HepG2 (cell line): ENCODE data around the gene HSP90AB1. TPM values are rescaled to one million over a fixed set of nuclear protein-coding genes. Genes with fewer than 3 reads are reported as not detected.
A peak's percentile ranks its signal among the peaks of the same experiment; 100 is the strongest.

ENCODE experiments used
- AGO2 ChIP-seq: fragments of 200-400 bp; formaldehyde crosslinking; optimal IDR thresholded peaks from 2 replicates; pipeline ENCODE3; 2017; ENCODE audit warnings: mild to moderate bottlenecking, low read depth, low read length, moderate library complexity
- CENPT ChIP-seq: sonication (generic); formaldehyde crosslinking; IDR thresholded peaks from 2 replicates; pipeline ENCODE4 v1.8.0; 2022; ENCODE audit warnings: low read depth, mild to moderate bottlenecking, moderate library complexity, missing genetic modification reagents
- CHD4 ChIP-seq: fragments of 200-600 bp; sonication (generic); IDR thresholded peaks from 2 replicates; pipeline ENCODE4 v1.7.0; 2017; ENCODE audit warnings: mild to moderate bottlenecking, low read length, borderline replicate concordance
- GTF3A ChIP-seq: sonication (generic); formaldehyde crosslinking; conservative IDR thresholded peaks from 2 replicates; pipeline ENCODE4 v1.4.0; 2020; ENCODE audit warnings: mild to moderate bottlenecking, missing genetic modification reagents
- HCFC1 ChIP-seq: fragments of 150-350 bp; IDR thresholded peaks from 2 replicates; pipeline ENCODE4 v1.6.1; 2014; ENCODE audit warnings: low read depth, low read length
- HES4 ChIP-seq: sonication (generic); formaldehyde crosslinking; IDR thresholded peaks from 2 replicates; pipeline ENCODE4 v1.9.0; 2021; ENCODE audit warnings: mild to moderate bottlenecking, missing genetic modification reagents, borderline replicate concordance
- SIN3A ChIP-seq: IDR thresholded peaks from 2 replicates; pipeline ENCODE4 v1.6.1; 2011; ENCODE audit warnings: low read depth, mild to moderate bottlenecking, control low read depth, low read length, borderline replicate concordance
- SIN3B ChIP-seq: fragments of 150-350 bp; IDR thresholded peaks from 2 replicates; pipeline ENCODE4 v1.6.1; 2014; ENCODE audit warnings: low read length
- TAF15 ChIP-seq: fragments of 200-400 bp; formaldehyde crosslinking; IDR thresholded peaks from one replicate; pipeline ENCODE4 v1.6.1; 2018; ENCODE audit warnings: mild to moderate bottlenecking, low read depth, low read length; ENCODE audit not compliant: poor library complexity, severe bottlenecking
- TARDBP ChIP-seq: sonication (generic); formaldehyde crosslinking; IDR thresholded peaks from 2 replicates; pipeline ENCODE4 v1.8.0; 2022; ENCODE audit warnings: mild to moderate bottlenecking, missing genetic modification reagents
- TBP ChIP-seq: sonication (generic); formaldehyde crosslinking; IDR thresholded peaks from 2 replicates; pipeline ENCODE4 v1.5.0; 2020; ENCODE audit warnings: missing genetic modification reagents
- TOE1 ChIP-seq: sonication (generic); formaldehyde crosslinking; IDR thresholded peaks from 2 replicates; pipeline ENCODE4 v1.4.0; 2020; ENCODE audit warnings: mild to moderate bottlenecking, missing genetic modification reagents
- ZFP1 ChIP-seq: IDR thresholded peaks from 2 replicates; pipeline ENCODE4 v1.6.1; 2016
- ZNF180 ChIP-seq: sonication (generic); formaldehyde crosslinking; IDR thresholded peaks from 2 replicates; pipeline ENCODE4 v1.4.0; 2020; ENCODE audit warnings: low read depth, missing genetic modification reagents, borderline replicate concordance
- ZNF20 ChIP-seq: sonication (generic); formaldehyde crosslinking; IDR thresholded peaks from 2 replicates; pipeline ENCODE4 v1.4.0; 2020; ENCODE audit warnings: mild to moderate bottlenecking, moderate library complexity, missing genetic modification reagents
- ZNF235 ChIP-seq: sonication (generic); formaldehyde crosslinking; IDR thresholded peaks from 2 replicates; pipeline ENCODE4 v1.8.1; 2023; ENCODE audit warnings: mild to moderate bottlenecking, missing genetic modification reagents, borderline replicate concordance
- ZNF256 ChIP-seq: sonication (generic); formaldehyde crosslinking; conservative IDR thresholded peaks from 2 replicates; pipeline ENCODE4 v1.4.0; 2020; ENCODE audit warnings: missing genetic modification reagents
- ZNF335 ChIP-seq: sonication (generic); formaldehyde crosslinking; IDR thresholded peaks from 2 replicates; pipeline ENCODE4 v1.4.0; 2020; ENCODE audit warnings: missing genetic modification reagents
- ZNF496 ChIP-seq: sonication (generic); formaldehyde crosslinking; IDR thresholded peaks from 2 replicates; pipeline ENCODE4 v1.8.1; 2023; ENCODE audit warnings: mild to moderate bottlenecking, moderate library complexity, missing genetic modification reagents; ENCODE audit not compliant: insufficient replicate concordance
- ZNF543 ChIP-seq: sonication (generic); formaldehyde crosslinking; IDR thresholded peaks from 2 replicates; pipeline ENCODE4 v1.4.0; 2020; ENCODE audit warnings: mild to moderate bottlenecking, missing genetic modification reagents
- ZNF563 ChIP-seq: sonication (generic); formaldehyde crosslinking; IDR thresholded peaks from 2 replicates; pipeline ENCODE4 v1.8.0; 2022; ENCODE audit warnings: mild to moderate bottlenecking, moderate library complexity, missing genetic modification reagents
- ZNF577 ChIP-seq: sonication (generic); formaldehyde crosslinking; IDR thresholded peaks from 2 replicates; pipeline ENCODE4 v1.4.0; 2020; ENCODE audit warnings: mild to moderate bottlenecking, low read depth, missing genetic modification reagents, borderline replicate concordance
- ZNF614 ChIP-seq: IDR thresholded peaks from 2 replicates; pipeline ENCODE4 v1.6.1; 2018; ENCODE audit warnings: missing biosample characterization, missing genetic modification reagents, inconsistent platforms, borderline replicate concordance
- ZNF766 ChIP-seq: sonication (generic); formaldehyde crosslinking; IDR thresholded peaks from 2 replicates; pipeline ENCODE4 v1.5.0; 2020; ENCODE audit warnings: missing genetic modification reagents, borderline replicate concordance
- ZNF781 ChIP-seq: sonication (generic); formaldehyde crosslinking; IDR thresholded peaks from 2 replicates; pipeline ENCODE4 v1.5.1; 2020; ENCODE audit warnings: borderline replicate concordance, mild to moderate bottlenecking, missing genetic modification reagents; ENCODE audit errors: not compliant biosample characterization
- ZSCAN31 ChIP-seq: sonication (generic); formaldehyde crosslinking; IDR thresholded peaks from 2 replicates; pipeline ENCODE4 v1.5.0; 2020; ENCODE audit warnings: low read depth, mild to moderate bottlenecking, missing genetic modification reagents
- polyA plus RNA-seq, 8 experiments: library from polyadenylated mRNA; depleted of rRNA in 3 of 8; stranded (reverse) in 7 of 8; unstranded in 1 of 8; fragments of >200 nt; fragmentation: Illumina TruSeq in 4 of 8; extraction: Trizol in 4 of 8; gene quantifications; 2 replicates each; pipeline versions ENCODE4 v1.2.1 to v1.2.3, GENCODE V29; 2011 to 2016; ENCODE audit warnings: low read depth in 4 of 8, missing spikeins in 1 of 8, mixed read lengths in 1 of 8; ENCODE audit not compliant: insufficient read depth in 1 of 8
- total RNA-seq, 5 experiments: library from RNA; depleted of rRNA; stranded (reverse); fragments of >200 nt; fragmentation: Illumina TruSeq; extraction: Trizol; gene quantifications; 2 replicates each; pipeline ENCODE4 v1.2.3, GENCODE V29; 2016; ENCODE audit warnings: low read depth in 1 of 5
- TF ChIP-seq, protein P1 (sequence below): sonication (generic); formaldehyde crosslinking; conservative IDR thresholded peaks from 2 replicates; pipeline ENCODE4 v1.8.1; 2023; ENCODE audit warnings: missing genetic modification reagents
- TF ChIP-seq, protein P2 (sequence below): sonication (generic); IDR thresholded peaks from 2 replicates; pipeline ENCODE4 v1.6.1; 2016; ENCODE audit warnings: low read depth, borderline replicate concordance
- TF ChIP-seq, protein P3 (sequence below): sonication (generic); formaldehyde crosslinking; conservative IDR thresholded peaks from 2 replicates; pipeline ENCODE4 v1.5.0; 2020; ENCODE audit warnings: missing genetic modification reagents

The HSP90AB1 gene
- total and polyA plus RNA-seq, 2 of the 13 experiments (the other 11 are each of a cell fraction or from before 2014, with no cell fraction given), result 1,325 to 1,472 TPM

DNA sequence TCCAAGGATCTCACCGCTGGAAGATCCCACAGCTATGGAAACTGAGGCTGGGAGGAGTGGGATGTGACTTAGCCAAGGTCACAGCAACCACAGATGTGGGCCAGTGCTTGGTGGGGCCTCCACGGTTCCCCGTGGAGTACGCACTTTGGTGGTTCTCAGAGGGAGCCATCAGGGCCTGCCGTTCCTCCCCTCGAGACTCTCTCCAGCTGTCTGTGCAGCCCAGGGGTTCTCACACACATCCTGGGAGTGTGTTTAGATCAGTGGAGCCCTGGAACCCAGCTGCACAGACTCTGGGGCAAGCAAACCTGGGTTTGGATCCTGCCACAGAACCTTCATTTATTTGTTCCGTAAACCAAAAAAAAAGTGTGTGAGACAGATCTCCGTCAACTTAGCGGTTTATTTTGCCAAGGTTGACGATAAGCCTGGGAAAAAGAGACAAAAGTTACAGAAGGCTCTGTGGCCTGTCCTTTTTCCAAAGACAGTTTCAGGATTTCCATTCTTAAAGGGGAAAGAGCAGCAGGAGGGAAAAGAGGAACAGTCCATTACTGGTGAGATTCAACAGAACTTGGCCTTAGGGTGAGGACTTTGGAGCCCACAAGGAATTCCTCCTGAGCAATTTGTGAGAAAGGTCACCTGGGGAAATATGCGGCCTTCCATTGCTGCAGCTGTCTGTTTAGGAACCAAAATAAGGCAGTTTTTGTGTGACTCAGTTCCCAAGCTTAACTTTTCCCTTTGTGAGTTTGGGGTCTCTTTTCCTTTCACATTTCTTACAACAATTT is 43.7 kb upstream of the HSP90AB1 start (continued):
- TF ChIP-seq, protein P1, sequence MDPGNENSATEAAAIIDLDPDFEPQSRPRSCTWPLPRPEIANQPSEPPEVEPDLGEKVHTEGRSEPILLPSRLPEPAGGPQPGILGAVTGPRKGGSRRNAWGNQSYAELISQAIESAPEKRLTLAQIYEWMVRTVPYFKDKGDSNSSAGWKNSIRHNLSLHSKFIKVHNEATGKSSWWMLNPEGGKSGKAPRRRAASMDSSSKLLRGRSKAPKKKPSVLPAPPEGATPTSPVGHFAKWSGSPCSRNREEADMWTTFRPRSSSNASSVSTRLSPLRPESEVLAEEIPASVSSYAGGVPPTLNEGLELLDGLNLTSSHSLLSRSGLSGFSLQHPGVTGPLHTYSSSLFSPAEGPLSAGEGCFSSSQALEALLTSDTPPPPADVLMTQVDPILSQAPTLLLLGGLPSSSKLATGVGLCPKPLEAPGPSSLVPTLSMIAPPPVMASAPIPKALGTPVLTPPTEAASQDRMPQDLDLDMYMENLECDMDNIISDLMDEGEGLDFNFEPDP (CRISPR knock-in tag), result no peak
- no peak for TF ChIP-seq ZNF180 (CRISPR knock-in tag)
- TF ChIP-seq TARDBP (CRISPR knock-in tag), result no peak
- no peak for TF ChIP-seq ZNF235 (CRISPR knock-in tag)
- TF ChIP-seq, protein P2, sequence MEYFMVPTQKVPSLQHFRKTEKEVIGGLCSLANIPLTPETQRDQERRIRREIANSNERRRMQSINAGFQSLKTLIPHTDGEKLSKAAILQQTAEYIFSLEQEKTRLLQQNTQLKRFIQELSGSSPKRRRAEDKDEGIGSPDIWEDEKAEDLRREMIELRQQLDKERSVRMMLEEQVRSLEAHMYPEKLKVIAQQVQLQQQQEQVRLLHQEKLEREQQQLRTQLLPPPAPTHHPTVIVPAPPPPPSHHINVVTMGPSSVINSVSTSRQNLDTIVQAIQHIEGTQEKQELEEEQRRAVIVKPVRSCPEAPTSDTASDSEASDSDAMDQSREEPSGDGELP, result no peak
- no peak for TF ChIP-seq ZNF20 (CRISPR knock-in tag)
- TF ChIP-seq ZNF563 (CRISPR knock-in tag), result no peak
- no peak for TF ChIP-seq ZNF335 (CRISPR knock-in tag)
- no peak for TF ChIP-seq ZNF577 (CRISPR knock-in tag)
- TF ChIP-seq ZNF496 (CRISPR knock-in tag), result no peak
- no peak for TF ChIP-seq ZNF781
- TF ChIP-seq GTF3A, result no peak
- no peak for TF ChIP-seq ZNF766
- TF ChIP-seq AGO2, result no peak
- TF ChIP-seq ZNF256 (CRISPR knock-in tag), result no peak
- no peak for TF ChIP-seq CHD4
- TF ChIP-seq TOE1 (CRISPR knock-in tag), result no peak
- no peak for TF ChIP-seq SIN3A
- no peak for TF ChIP-seq ZSCAN31 (CRISPR knock-in tag)
- no peak for TF ChIP-seq TBP (CRISPR knock-in tag)
- TF ChIP-seq CENPT (CRISPR knock-in tag), result no peak
- TF ChIP-seq, protein P3, sequence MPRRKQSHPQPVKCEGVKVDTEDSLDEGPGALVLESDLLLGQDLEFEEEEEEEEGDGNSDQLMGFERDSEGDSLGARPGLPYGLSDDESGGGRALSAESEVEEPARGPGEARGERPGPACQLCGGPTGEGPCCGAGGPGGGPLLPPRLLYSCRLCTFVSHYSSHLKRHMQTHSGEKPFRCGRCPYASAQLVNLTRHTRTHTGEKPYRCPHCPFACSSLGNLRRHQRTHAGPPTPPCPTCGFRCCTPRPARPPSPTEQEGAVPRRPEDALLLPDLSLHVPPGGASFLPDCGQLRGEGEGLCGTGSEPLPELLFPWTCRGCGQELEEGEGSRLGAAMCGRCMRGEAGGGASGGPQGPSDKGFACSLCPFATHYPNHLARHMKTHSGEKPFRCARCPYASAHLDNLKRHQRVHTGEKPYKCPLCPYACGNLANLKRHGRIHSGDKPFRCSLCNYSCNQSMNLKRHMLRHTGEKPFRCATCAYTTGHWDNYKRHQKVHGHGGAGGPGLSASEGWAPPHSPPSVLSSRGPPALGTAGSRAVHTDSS (CRISPR knock-in tag), result no peak
- no peak for TF ChIP-seq TAF15
- TF ChIP-seq ZFP1 (CRISPR knock-in tag), result no peak
- no peak for TF ChIP-seq SIN3B
- no peak for TF ChIP-seq HCFC1
- 0 out of 2 replicates have a peak, but pooled peaks have one; percentile 39 for TF ChIP-seq ZNF543 (CRISPR knock-in tag)
- no peak for TF ChIP-seq HES4 (CRISPR knock-in tag)
- no peak for TF ChIP-seq ZNF614 (CRISPR knock-in tag)
